RPMI8226 (cell line): ENCODE measurements around the gene PFKP.
"Not testable (repeated sequence)": the region's sequence is repeated elsewhere in the genome, so short reads cannot be mapped to it uniquely, and the experiment has no call there.

ENCODE experiments used
- DNase-seq: peaks from one replicate; pipeline ENCODE4 v3.0.0-alpha.2; 2015

PFKP gene

DNA sequence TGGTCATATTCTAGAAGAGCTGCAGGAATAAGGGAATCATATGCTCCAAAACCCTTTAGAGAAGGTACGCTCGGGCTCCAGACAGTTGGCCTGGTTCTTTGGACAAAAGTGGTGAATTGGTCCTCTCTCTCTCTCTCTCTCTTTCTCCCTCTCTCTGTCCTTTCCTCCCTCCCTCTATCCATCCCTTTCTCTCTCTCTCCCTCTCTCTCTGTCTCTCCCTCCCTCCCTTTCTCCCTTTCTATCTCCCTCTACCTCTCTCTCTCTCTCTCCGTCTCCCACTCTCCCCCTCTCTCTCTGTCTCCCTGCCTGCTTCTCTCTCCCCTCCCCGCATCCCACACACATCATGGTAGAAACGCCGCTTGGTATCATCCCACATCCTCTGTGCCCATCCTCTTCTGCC lies 19.8 kb upstream of the PFKP start:
- DNase-seq, result no peak

DNA sequence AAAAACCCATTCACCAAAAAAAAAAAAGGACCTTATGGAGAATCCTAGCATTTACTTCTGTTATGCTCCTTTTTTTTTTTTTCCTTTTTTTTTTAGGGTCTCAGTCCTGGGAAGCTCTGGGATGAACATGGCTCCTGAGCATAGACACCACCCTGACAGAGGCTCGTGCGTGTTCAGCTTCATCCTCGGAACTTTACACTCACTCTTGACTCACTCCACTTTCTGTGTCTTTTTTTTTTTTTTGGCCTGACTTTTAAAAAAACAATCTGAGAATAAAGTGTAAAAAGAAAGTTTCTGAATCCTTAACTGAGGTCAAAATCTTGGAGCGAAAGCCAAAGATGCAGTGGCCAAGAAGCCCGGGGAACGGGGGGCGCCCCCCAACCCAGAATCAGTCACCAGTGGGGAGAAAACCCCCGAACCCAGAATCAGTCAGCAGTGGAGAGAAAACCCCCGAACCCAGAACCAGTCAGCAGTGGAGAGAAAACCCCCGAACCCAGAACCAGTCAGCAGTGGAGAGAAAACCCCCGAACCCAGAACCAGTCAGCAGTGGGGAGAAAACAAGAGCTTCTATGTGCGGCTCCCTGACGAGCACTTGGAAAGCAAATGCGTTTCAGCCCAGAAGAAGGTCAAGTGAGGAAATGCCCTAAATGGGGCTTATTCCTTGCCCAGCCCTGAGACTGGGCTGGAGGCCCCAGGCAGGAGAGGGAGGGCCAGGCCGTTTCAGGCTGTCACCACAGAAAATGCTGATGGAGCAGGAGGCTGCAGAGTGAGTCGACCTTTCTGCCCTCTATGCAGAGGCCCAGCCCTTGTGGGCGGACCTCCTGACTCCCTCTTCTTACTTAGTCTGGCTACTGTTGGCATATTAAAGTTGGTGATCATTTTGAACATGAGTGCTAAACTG lies 19.0 kb upstream of the PFKP start:
- DNase-seq, result peak; percentile 89

DNA sequence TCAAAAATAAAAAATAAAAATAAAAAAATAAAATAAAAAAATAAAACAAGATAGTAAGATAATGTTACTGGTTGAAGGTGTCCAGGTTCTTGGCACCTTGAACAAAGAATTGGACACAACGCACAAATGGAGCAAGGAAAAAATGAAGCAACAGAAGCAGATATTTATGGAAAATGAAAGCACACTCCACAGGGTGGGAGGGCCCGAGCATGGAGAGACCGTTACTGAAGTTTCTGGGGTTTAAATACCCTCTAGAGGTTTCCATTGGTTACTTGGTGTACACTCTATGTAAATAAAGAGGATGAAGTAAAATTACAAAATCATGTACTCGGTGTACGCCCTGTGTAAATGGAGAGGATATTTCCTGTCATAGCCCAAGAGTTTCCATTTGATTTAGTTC lies 15.7 kb upstream of the PFKP start:
- DNase-seq, result no peak

DNA sequence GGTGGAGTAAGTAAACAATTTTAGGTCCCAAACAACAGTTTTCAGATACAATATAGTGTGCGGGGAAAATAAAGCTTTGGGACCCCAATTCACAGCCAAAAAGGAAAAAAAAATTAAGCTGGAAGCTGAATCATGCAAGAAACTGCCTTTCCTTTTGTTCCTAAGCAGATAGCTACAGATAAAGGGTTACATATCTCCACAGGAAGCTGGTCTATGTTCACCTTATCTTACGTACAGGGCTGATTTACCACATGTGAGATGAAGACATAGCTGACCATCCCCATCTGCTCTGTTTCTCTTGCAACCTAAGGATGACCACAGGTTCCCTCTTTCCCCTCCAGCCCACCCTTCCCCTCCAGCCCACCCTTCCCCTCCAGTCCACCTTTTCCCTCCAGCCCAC lies 14.2 kb upstream of the PFKP start:
- DNase-seq, result no peak

DNA sequence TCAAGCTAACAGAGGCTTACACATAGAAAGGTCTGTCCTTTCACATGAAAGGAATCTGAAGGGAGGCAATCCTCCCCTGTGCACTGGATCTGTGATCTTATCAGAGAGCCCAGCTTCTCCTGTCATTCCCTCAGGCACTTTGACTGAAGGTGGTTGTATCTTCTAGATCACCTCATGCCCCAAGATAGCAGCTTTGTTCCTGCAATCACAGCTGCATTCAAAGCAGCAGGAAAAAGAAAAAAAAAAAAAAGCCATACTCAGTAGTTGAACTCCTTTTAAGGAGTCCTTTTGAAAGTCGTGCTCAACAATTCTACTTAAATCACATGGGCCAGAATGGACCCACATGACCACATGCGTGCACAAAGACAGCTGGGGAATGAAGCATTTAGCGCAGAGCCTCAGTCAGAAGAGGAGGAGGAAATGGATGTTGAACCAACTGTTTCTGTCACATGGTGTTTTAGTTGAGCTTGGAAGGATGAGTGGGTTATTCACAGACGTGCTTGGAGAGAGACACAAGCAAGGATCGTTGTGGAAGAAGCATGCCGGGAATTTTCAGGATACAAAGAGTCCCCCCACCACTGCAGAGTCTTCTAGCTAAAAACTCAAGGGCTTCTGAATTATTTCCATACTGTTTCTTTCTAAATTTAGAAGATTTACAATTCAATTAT lies 13.0 kb upstream of the PFKP start:
- DNase-seq, result no peak

DNA sequence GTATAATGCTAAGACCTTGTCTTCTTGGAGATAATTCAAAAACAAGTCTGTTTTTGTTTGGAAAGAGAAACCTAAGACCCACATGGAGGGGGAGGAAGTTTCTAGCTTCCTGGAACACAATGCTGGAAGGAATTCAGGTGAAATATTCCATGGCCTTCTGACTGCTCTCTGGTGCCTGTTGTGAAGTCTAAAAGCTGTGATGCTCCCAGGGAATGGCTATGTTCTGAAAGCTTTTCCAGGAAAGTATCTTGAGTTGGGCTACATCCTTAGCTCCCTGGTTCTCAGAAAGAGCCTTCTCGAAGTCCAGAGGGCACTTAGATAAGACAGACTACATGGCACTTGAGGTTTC lies 12.5 kb upstream of the PFKP start:
- no peak for DNase-seq

DNA sequence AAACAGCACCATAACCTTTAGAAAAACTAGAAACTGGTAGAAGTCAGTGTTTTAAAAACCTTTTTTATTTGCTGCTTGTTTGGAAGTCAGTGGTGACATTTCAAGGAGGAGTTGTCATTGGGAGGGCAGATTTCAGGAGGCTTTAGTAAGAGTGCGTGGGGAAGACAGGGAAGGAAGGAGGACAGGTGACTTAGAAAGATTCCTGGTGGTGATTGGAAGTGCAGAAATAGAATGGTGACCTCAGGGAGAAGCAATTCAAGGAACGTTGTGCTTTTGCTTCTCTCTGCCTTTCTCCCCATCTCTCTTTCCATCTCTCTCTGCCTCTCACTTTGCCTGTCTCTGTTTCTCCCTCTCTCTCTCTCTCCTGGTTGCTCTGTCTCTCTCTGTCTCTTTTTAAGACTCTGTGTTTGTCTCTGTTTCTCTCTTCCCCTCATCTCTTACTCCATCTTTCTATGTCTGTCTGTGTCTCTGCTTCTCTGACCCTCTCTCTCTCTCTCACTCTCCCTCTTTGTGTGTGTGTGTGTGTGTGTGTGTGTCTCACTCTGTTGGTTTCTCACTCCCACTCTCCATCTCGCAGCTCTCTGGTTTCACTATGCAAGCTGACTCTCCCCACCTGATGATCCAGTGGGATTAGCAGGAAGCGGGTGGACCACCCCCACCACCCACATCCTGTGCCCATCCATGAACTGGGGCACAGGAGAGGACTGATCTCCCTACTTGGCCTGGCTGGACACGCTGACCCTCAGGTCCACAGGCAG lies 10.9 kb upstream of the PFKP start:
- no peak for DNase-seq

DNA sequence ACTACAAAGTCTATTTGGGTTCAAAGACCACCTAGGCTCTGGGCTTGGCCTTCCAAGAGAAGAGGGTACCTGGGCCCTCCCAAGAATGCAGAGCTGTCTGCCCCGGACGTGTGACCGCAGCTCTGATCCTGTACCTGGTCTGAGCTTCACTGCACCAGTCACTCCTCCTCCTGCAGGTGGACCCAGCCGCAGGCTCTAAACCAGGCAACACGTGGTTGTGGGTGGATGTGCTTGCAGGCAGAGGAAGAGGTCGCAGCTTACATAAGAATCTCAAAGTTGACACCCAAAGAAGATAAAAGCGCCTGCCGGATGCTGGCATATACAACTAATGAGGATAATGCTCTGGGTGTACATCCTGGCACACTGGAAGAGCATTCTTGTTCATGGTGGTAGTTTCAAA lies 9.4 kb upstream of the PFKP start:
- peak; percentile 87 for DNase-seq

DNA sequence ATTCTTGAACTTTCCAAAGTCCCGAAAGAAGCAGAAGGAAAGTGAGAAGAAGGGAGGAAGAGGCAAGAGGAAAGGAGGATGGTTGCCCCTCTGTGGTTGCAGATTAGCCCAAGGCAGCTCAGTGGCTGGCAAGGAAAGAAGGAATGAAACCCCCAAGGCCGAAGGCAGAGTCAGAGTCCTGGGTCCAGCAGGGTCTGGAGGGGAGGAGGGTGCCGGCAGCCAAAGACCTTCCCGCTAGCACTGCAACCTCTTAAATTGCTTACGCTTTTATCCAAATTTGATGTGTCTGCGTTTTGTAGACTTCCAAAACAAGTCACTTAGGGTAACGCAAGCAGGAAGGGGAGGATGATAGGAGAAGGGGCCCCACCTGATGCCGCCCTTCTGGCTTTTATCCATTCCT lies 7.4 kb upstream of the PFKP start:
- peak; percentile 80 for DNase-seq

DNA sequence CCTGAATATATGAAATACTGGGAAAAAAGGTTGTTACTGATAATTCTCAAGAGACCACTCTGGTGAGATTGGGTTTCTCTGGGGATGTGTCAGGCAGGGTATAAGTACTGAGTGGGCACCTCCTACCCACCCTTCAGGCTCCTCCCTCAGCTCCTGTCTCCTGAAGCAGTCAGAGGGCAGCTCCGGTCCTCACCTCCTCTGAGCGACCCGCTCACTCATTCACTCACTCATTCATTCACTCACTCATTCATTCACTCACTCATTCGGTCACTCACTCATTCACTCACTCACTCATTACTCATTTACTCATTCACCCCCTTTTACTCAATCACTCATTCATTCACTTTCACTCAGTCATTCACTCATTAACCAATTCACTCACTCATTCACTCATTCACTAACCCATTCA lies 6.9 kb upstream of the PFKP start:
- DNase-seq, result no peak

DNA sequence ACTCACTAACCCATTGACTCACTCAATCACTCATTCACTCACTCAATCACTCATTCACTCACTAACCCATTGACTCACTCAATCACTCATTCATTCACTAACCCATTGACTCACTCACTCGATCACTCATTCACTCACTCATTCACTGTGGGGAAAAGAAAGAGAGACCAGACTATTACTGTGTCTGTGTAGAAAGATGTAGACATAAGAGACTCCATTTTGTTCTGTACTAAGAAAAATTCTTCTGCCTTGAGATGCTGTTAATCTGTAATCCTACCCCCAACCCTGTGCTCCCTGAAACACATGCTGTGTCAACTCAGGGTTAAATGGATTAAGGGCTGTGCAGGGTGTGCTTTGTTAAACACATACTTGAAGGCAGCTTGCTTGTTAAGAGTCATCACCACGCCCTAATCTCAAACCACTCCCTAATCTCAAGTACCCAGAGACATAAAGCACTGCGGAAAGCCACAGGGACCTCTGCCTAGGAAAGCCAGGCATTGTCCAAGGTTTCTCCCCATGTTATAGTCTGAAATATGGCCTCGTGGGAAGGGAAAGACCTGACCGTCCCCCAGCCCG lies 5.9 kb upstream of the PFKP start:
- not testable (repeated sequence) for DNase-seq

DNA sequence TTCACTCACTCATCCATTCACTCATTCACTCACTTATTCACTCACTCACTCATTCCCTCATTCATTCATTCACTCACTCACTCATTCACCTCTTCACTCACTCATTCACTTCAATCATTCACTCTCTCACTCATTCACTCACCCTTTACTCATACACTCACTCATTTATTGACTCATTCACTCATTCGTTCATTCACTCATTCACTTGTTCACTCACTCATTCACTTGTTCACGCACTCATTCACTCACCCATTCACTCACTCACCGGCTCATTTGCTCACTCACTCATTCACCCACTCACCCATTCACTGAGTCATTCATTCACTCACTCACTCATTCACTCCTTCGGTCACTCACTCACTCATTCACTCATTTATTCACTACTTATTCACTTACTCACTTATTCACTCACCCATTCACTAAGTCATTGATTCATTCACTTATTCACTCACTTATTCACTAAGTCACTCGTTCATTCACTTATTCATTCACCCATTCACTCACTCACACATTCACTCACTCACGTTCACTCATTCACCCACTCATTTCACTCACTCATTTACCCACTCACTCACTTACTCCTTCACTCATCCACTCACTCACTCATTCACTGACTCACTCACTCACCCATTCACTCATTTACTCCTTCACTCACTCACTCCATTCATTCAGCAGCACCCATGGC lies 4.7 kb upstream of the PFKP start:
- no peak for DNase-seq

DNA sequence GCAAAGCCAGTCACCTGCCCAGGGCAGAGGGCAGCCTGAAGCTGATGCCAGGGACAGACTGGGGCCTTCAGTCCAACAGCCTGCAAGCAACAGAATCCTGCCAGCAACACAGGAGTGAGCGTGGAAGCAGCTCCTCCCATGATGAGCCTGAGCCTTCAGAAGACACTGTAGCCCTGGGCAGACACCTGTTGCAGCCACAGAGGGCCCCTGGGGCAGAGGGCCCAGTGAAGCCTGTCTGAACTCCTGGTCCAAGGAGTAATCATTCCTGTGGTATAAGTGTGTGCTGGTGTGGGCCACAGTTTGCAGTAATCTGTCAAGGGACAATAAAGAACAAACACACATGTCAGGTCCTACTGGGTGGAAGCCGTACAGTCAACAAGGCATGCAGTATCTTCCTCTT lies 2.9 kb upstream of the PFKP start:
- DNase-seq, result peak; percentile 31

DNA sequence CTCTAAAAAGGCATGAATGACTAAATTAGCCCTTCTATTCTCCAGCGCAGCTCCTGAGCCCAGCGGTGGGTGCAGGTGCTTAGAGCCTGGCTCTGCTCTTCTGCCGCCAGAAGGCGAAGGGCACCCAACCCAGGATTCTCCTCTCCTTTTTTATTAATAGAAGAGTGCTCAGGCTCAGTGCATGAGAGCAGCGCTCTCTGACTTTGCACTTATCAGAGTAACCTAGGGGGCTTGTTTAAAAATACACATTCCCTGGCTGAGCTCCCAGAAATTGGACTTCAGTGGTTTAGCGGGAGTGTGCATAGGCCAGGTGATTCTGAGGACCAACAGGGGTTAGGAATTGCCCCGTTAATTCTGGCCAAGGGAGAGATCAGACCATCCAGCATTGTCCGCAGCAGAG lies 1.7 kb upstream of the PFKP start:
- DNase-seq, result no peak

DNA sequence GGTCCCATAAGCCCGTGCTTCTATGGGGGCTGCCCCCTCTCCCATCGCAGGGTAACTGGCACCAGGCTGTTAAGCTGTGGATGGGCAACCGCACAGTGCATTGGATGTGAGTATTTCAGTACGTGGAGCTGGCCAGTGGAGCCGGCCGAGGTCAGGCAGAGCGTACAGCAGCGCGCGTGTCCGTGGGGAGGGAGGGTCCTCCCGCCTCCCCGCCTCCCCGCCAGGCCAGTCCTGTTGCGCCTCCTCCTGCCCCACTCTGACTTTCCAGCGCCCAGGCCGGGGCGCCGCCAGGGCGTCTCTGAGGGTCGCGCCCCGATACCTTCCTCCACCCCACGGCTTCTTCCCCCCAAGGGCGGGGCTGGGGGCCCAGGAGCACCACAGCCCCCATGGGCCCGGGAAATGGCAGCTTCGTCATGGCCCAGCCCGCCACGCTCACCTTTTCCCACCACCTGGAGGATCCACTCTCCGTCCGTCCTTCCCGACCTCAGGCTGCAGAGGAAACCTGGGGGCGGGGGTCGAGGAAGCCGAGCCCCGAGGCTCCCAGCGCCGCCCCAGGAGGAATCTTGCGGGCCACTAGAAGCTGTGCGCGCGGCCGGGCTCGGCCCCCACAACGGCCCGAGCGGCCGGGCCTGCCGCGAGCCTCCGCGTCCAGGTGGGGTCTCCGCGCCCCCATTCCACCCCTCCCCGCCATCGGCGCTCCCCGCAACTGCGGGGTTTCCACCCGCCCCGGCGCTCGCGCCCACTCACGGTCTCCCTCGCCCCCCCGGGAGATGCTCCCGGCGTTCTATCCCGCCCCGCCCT lies 831 bp upstream of the PFKP start:
- DNase-seq, result no peak

DNA sequence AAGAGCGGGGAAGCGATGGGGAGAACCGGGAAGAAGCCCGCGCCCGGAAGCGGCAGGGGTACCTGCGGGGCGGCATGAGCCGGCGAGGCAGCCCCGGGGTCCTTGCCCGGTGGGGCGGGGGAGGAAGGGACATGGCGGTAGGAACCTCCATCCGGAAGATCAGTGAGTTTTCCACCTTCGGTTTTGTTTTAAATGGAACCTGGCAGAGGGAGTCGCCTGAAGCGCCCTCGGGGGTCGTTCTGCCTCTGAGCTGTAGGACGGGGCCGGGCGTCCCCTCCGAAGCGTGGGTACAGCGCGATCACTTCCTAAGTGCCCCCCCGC lies 471 bp downstream of the PFKP start:
- no peak for DNase-seq

DNA sequence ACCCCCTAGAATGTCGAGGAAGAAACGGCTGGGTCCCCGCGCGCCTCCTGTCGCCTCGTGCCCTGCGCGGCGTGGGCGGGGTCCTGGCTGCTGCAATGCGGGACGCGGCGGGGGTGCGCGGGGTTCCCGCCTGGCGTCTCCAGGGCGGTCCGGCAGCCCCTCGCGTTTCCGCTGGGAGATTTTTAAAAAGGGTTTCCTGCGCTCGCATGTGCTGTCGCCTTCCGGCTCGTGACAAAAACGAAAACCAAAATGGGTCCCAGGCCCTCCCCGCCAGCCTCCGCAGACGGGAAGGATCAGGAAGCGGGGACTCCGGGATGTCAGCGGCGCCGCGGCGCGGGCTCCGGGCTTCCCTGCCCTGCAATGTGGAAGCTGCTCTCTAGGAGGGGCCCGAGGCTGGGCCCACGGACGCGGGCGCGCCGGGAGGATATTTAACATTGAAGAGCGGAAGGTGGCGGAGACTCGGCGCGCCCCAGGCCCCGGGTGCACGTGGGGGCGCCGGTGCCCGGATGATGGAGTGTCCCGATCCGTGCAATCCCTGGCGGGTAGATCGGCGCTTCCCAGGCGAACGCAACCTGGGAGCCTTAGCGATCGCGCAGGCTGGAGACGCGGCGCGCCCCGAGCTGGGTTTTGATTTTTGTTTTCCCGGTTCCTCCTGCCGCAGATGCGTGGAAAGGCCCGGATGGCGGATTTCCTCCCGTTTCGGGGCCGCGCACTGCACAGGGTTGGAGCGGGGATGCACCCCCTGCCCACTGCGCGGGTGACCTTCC lies 1.0 kb downstream of the PFKP start:
- peak; percentile 66 for DNase-seq

DNA sequence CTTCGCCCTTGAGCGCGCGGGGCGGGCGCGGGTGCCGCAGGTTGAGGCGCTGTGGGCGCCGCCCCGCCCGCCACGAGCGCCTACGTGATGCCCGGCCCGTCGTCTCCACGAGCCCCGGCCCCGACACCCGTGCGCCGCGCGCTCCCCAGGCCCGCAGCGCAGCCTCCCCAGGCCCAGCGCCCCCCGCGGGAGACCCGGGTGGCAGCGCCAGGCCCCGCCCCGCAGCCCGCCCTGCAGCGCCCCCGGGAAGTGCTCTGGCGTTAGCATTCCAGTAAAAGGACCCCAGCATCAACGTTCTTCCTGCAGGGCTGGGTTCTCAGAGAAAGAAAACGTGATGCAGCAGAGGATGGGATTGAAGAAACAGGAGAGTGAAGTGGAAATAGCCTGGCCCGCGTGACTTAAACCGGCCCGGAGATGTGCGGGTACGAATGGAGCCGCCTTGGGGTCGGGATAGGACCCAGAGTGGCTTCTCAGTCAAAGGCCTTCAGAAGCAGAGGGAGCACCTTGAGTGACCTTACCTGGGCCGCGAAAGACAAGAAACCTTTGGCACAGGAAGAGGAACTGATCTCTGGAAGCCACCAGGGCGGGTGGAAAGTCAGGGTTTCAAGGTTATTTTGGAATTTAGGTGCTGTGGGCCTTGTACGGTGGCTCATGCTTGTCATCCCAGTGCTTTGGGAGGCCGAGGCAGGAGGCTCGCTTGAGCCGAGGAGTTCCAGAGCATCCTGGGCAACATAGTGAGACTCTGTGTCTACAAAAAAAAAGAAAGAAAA lies 1.8 kb downstream of the PFKP start:
- DNase-seq, result peak; percentile 50

DNA sequence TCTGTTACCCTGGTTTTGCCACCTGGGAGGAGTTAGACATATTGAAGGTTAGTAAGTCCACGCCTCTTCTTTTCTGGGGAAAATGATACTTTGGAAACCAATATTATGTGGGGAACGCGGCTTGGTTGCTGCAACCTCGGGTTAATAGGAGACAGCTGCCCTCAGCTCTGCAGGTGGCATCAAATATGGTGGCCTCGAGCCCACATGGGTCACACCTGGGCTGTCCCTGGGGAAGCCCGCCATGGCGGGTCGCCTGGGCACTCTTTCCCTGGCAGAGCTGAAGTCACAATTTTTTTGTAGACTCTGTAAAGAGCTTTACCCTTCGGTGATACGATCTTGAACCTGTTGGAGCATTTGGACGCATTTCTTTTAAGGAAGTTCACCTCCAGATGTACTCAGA lies 2.5 kb downstream of the PFKP start:
- no peak for DNase-seq

DNA sequence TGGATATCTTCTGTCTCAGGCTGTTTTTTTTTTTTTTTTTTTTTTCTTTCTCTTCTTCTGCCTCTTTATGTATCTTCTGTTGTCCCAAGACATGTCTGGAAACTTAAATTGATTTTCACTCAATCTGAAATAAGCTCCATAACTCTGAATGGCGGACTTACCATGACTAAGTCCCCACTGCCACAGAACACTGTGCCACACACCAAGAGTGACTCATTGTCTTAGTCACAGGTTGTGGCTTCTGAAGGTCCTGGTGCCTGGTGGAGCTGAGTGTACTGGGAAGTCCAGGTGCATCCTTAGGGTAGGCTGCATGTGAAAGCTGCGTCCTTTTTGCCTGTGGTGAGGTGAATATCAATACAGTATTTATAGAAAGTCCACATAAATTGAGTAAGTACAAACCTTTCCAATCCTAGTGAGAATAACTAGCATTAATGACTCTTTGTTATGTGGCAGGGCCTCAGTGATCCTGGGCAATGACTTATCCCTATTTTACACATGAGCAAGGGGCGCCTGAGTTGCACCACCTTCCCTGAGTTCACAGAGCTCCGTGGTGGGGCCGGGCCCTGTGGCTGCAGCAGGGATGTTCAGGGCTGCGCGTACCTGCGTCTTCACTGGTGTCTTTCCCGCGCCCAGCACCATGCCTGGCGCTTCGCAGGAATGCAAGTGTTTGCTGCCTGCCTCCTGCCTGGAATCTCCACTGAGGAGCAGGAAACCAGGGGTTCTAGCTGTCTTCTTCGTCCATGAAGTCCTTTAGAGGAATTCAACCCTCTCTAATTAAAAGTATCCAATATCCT lies 4.3 kb downstream of the PFKP start:
- no peak for DNase-seq
